HUES64 (cell line): ENCODE results near the gene ANKRD16.
"Not testable (repeated sequence)": the region's sequence is repeated elsewhere in the genome, so short reads cannot be mapped to it uniquely, and the experiment has no call there.

Source experiments
- H3K27ac ChIP-seq: 2 replicates; pipeline ENCODE4 v1.7.0; 2013; ENCODE audit warnings: low read depth, low read length, inconsistent platforms
- H3K27me3 ChIP-seq: 2 replicates; pipeline ENCODE4 v1.6.1; 2013; ENCODE audit warnings: mild to moderate bottlenecking, low read length; ENCODE audit not compliant: insufficient read depth
- H3K36me3 ChIP-seq: 2 replicates; pipeline ENCODE4 v1.6.1; 2013; ENCODE audit warnings: mild to moderate bottlenecking, low read length; ENCODE audit not compliant: insufficient read depth
- H3K4me1 ChIP-seq: 2 replicates; pipeline ENCODE4 v1.6.1; 2013; ENCODE audit warnings: mild to moderate bottlenecking, low read length, moderate library complexity; ENCODE audit not compliant: insufficient read depth
- H3K4me3 ChIP-seq: 2 replicates; pipeline ENCODE4 v1.5.1; 2013; ENCODE audit warnings: mild to moderate bottlenecking, low read length, moderate library complexity
- H3K9ac ChIP-seq: 2 replicates; pipeline ENCODE4 v1.6.1; 2013; ENCODE audit warnings: mild to moderate bottlenecking, low read depth, low read length
- H3K9me3 ChIP-seq: 2 replicates; pipeline ENCODE4 v1.6.1; 2013; ENCODE audit warnings: low read depth, low read length; ENCODE audit not compliant: insufficient read depth
- WGBS: fragments of 150-250, 120-280 bp; methylation state at CpG from one replicate; pipeline ENCODE4 v1.1.7; 2013; ENCODE audit warnings: missing lambda C conversion rate; 5-methylcytosine and 5-hydroxymethylcytosine counted together

ANKRD16 gene

GRCh38 chr10:5893321-5893720 is 3.6 kb upstream of the ANKRD16 start:
- Histone ChIP-seq H3K9me3 (no peaks in the 10 kb centered on the region), H3K4me3 (no peak overlapping the region), H3K4me1 (peaks cover 13% of the 10 kb centered on the region; the same call in 1 of the 2 replicates), H3K27me3 (no peaks in the 10 kb centered on the region), H3K9ac (no peak overlapping the region), H3K36me3 (peaks cover 44% of the 10 kb centered on the region), H3K27ac (no peak overlapping the region)
- WGBS = 92% methylated on average over 2 of the region's 2 CpGs

- whole genome bisulfite sequencing = 92% methylated on average over 7 of the region's 8 CpGs
- peaks cover 46% of the 10 kb centered on the region for H3K36me3 ChIP-seq
- no peaks in the 10 kb centered on the region for H3K27me3 ChIP-seq
- H3K4me1 ChIP-seq = peaks cover 19% of the 10 kb centered on the region; the same call in 1 of the 2 replicates
- no peak overlapping the region for H3K9ac ChIP-seq
- no peak overlapping the region for H3K4me3 ChIP-seq
- no peaks in the 10 kb centered on the region for H3K9me3 ChIP-seq
- H3K27ac ChIP-seq = no peak overlapping the region
Measured at GRCh38 chr10:5892007-5892406, 2.3 kb upstream of the ANKRD16 start.

GRCh38 chr10:5891009-5891408 is 1.3 kb upstream of the ANKRD16 start:
- Histone ChIP-seq H3K9ac (peak overlapping the region; percentile 76), H3K36me3 (peaks cover 54% of the 10 kb centered on the region), H3K27ac (no peak overlapping the region), H3K4me3 (peak overlapping the region; percentile 86), H3K4me1 (peaks cover 13% of the 10 kb centered on the region; the same call in 1 of the 2 replicates), H3K27me3 (no peaks in the 10 kb centered on the region), H3K9me3 (no peaks in the 10 kb centered on the region)
- WGBS = 86% methylated on average over 7 of the region's 7 CpGs

GRCh38 chr10:5890452-5890915 is 791 bp upstream of the ANKRD16 start:
- Histone ChIP-seq H3K9me3 (no peaks in the 10 kb centered on the region), H3K27ac (peak overlapping the region; percentile 53; the same call in 1 of the 2 replicates), H3K27me3 (no peaks in the 10 kb centered on the region), H3K9ac (peak overlapping the region; percentile 76), H3K4me1 (peaks cover 9% of the 10 kb centered on the region; the same call in 1 of the 2 replicates), H3K36me3 (peaks cover 54% of the 10 kb centered on the region), H3K4me3 (peak overlapping the region; percentile 86)
- 2% methylated on average over 40 of the region's 40 CpGs for WGBS

- under 1% methylated on average over 80 of the region's 80 CpGs for WGBS
- peak overlapping the region; percentile 67; the same call in 1 of the 2 replicates for H3K27ac ChIP-seq
- peak overlapping the region; percentile 79 for H3K4me3 ChIP-seq
- peak overlapping the region; percentile 87 for H3K9ac ChIP-seq
- H3K4me1 ChIP-seq = 0 out of 2 replicates have a peak, but pooled peaks cover 8% of the 10 kb centered on the region
- H3K36me3 ChIP-seq = peaks cover 50% of the 10 kb centered on the region
- no peaks in the 10 kb centered on the region for H3K9me3 ChIP-seq
- H3K27me3 ChIP-seq = no peaks in the 10 kb centered on the region
Measured at GRCh38 chr10:5888843-5889623, 660 bp downstream of the ANKRD16 start.

GRCh38 chr10:5888351-5888750 is 1.3 kb downstream of the ANKRD16 start:
- Histone ChIP-seq H3K27ac (no peak overlapping the region), H3K9ac (peak overlapping the region; percentile 87; the same call in 1 of the 2 replicates), H3K4me3 (peak overlapping the region; percentile 79), H3K36me3 (peaks cover 51% of the 10 kb centered on the region), H3K4me1 (0 out of 2 replicates have a peak, but pooled peaks cover 8% of the 10 kb centered on the region), H3K9me3 (no peaks in the 10 kb centered on the region), H3K27me3 (no peaks in the 10 kb centered on the region)
- WGBS = 58% methylated on average over 10 of the region's 10 CpGs

- no peak overlapping the region for H3K27ac ChIP-seq
- H3K4me3 ChIP-seq = peak overlapping the region; percentile 79
- WGBS = 92% methylated on average over 7 of the region's 8 CpGs
- H3K36me3 ChIP-seq = peaks cover 56% of the 10 kb centered on the region
- H3K27me3 ChIP-seq = no peaks in the 10 kb centered on the region
- H3K9ac ChIP-seq = no peak overlapping the region
- no peaks in the 10 kb centered on the region for H3K9me3 ChIP-seq
- H3K4me1 ChIP-seq = 0 out of 2 replicates have a peak, but pooled peaks cover 8% of the 10 kb centered on the region
Measured at GRCh38 chr10:5887641-5888040, 2.1 kb downstream of the ANKRD16 start.

- no CpG with 5 or more reads among the region's 1 CpG for WGBS
- no peaks in the 10 kb centered on the region for H3K27me3 ChIP-seq
- H3K4me1 ChIP-seq = 0 out of 2 replicates have a peak, but pooled peaks cover 8% of the 10 kb centered on the region
- peaks cover 56% of the 10 kb centered on the region for H3K36me3 ChIP-seq
- no peak overlapping the region for H3K4me3 ChIP-seq
- no peaks in the 10 kb centered on the region for H3K9me3 ChIP-seq
- no peak overlapping the region for H3K9ac ChIP-seq
- H3K27ac ChIP-seq = no peak overlapping the region
Measured at GRCh38 chr10:5887029-5887428, 2.7 kb downstream of the ANKRD16 start.

GRCh38 chr10:5885619-5886018 is 4.1 kb downstream of the ANKRD16 start:
- Histone ChIP-seq H3K36me3 (peaks cover 61% of the 10 kb centered on the region), H3K9me3 (no peaks in the 10 kb centered on the region), H3K27me3 (no peaks in the 10 kb centered on the region), H3K9ac (no peak overlapping the region), H3K4me1 (0 out of 2 replicates have a peak, but pooled peaks cover 8% of the 10 kb centered on the region), H3K4me3 (no peak overlapping the region), H3K27ac (no peak overlapping the region)
- WGBS = 96% methylated on average over 5 of the region's 5 CpGs

GRCh38 chr10:5882961-5883360 is 6.7 kb downstream of the ANKRD16 start:
- WGBS = 94% methylated on average over 7 of the region's 8 CpGs
- Histone ChIP-seq H3K4me1 (0 out of 2 replicates have a peak, but pooled peaks cover 2% of the 10 kb centered on the region), H3K27me3 (no peaks in the 10 kb centered on the region), H3K9me3 (no peaks in the 10 kb centered on the region), H3K9ac (no peak overlapping the region), H3K4me3 (no peak overlapping the region), H3K27ac (no peak overlapping the region), H3K36me3 (peaks cover 86% of the 10 kb centered on the region)

GRCh38 chr10:5877041-5877440 is 12.7 kb downstream of the ANKRD16 start:
- not testable (repeated sequence) for H3K4me1 ChIP-seq, H3K27me3 ChIP-seq, H3K4me3 ChIP-seq, H3K27ac ChIP-seq, H3K9me3 ChIP-seq, H3K9ac ChIP-seq
- 96% methylated on average over 7 of the region's 7 CpGs for WGBS
- H3K36me3 ChIP-seq = peaks cover 58% of the 10 kb centered on the region
